Fibroblast of the aortic adventitia (primary cell): ENCODE measurements around the gene HACD1. TPM values are rescaled to one million over a fixed set of nuclear protein-coding genes. Genes with fewer than 3 reads are reported as not detected.
A peak's percentile ranks its signal among the peaks of the same experiment; 100 is the strongest.

Source experiments
- DNase-seq: peaks from one replicate; pipeline ENCODE4 v3.0.0-alpha.2; 2010; ENCODE audit warnings: low read depth
- H3K4me3 ChIP-seq: 2 replicates; pipeline ENCODE4 v1.5.1; 2011; ENCODE audit warnings: low read depth, mild to moderate bottlenecking, control low read depth, low read length, moderate library complexity
- CTCF ChIP-seq: IDR thresholded peaks from 2 replicates; pipeline ENCODE4 v1.5.1; 2011; ENCODE audit warnings: mild to moderate bottlenecking, low read length, control low read depth, inconsistent platforms; ENCODE audit not compliant: insufficient read depth
- total RNA-seq: library from RNA; depleted of rRNA; stranded (reverse); fragments of >200 nt; gene quantifications from 2 replicates; pipeline ENCODE4 v1.2.3, GENCODE V29; 2012; ENCODE audit warnings: low replicate concordance

The HACD1 gene
- total RNA-seq, 1 donor = 18.4 TPM

- no peak for DNase-seq
Measured at GRCh38 chr10:17624996-17625395, 7.8 kb upstream of the HACD1 start.

GRCh38 chr10:17622061-17622460, 4.9 kb upstream of the HACD1 start:
- DNase-seq = peak; percentile 6
- no peak for TF ChIP-seq CTCF
- no peak overlapping the region for H3K4me3 ChIP-seq

More at GRCh38 chr10:17624996-17625395, 7.8 kb upstream of the HACD1 start:
- no peak for TF ChIP-seq CTCF
- H3K4me3 ChIP-seq = no peak overlapping the region

GRCh38 chr10:17616403-17617030, 657 bp downstream of the HACD1 start:
- peak; percentile 43 for DNase-seq
- peak overlapping the region; percentile 80 for H3K4me3 ChIP-seq
- TF ChIP-seq CTCF = no peak

- no peak for DNase-seq
- H3K4me3 ChIP-seq = no peak overlapping the region
- TF ChIP-seq CTCF = no peak
Measured at GRCh38 chr10:17609523-17610079, 7.6 kb downstream of the HACD1 start.

GRCh38 chr10:17607603-17608332, 9.4 kb downstream of the HACD1 start:
- H3K4me3 ChIP-seq = no peak overlapping the region
- DNase-seq = peak; percentile 74
- TF ChIP-seq CTCF = peak; percentile 86

GRCh38 chr10:17607060-17607459, 10.1 kb downstream of the HACD1 start:
- DNase-seq = no peak
- H3K4me3 ChIP-seq = no peak overlapping the region
- TF ChIP-seq CTCF = no peak
